Measurements from ENCODE around the gene PCDHGA11.
A peak's percentile ranks its signal among the peaks of the same experiment; 100 is the strongest.
"Not testable (repeated sequence)": the region's sequence is repeated elsewhere in the genome, so short reads cannot be mapped to it uniquely, and the experiment has no call there.

PCDHGA11 gene

GRCh38 chr5:141393267-141393666 is 27.6 kb upstream of the PCDHGA11 start:
- TF ChIP-seq, protein P1, sequence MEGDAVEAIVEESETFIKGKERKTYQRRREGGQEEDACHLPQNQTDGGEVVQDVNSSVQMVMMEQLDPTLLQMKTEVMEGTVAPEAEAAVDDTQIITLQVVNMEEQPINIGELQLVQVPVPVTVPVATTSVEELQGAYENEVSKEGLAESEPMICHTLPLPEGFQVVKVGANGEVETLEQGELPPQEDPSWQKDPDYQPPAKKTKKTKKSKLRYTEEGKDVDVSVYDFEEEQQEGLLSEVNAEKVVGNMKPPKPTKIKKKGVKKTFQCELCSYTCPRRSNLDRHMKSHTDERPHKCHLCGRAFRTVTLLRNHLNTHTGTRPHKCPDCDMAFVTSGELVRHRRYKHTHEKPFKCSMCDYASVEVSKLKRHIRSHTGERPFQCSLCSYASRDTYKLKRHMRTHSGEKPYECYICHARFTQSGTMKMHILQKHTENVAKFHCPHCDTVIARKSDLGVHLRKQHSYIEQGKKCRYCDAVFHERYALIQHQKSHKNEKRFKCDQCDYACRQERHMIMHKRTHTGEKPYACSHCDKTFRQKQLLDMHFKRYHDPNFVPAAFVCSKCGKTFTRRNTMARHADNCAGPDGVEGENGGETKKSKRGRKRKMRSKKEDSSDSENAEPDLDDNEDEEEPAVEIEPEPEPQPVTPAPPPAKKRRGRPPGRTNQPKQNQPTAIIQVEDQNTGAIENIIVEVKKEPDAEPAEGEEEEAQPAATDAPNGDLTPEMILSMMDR (IDR thresholded peaks at IDR 0.05; ENCODE audit: extremely low read depth, missing control alignments): no peak
- DNase-seq (ENCODE audit: low spot score): no peak

GRCh38 chr5:141394401-141395187 is 26.3 kb upstream of the PCDHGA11 start:
- DNase-seq (ENCODE audit: low spot score): not testable (repeated sequence)

DNA sequence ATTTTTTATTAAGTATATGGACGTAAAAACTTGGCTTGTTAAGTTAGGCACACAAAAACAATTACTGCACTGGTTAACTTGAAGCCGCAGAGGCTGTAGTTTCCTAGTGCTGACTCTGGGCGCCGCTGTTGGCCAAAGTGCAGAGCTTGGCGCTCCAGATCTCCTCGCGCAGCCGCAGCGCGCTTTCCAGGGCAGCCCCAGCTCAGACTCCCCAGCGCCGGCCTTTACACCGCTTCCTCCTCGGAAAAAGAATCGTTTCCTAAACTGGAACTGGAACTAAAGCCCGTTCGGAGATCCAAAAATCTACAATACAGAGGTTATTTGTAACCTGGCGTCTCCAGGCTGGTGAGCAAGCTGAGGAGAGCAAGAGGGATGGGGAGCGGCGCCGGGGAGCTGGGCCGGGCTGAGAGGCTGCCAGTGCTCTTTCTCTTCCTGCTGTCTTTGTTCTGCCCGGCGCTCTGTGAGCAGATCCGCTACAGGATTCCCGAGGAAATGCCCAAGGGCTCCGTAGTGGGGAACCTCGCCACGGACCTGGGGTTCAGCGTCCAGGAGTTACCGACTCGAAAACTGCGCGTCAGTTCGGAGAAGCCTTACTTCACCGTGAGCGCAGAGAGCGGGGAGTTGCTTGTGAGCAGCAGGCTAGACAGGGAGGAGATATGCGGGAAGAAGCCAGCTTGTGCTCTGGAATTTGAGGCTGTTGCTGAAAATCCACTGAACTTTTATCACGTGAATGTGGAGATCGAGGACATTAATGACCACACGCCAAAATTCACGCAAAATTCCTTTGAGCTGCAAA is 22.9 kb upstream of the PCDHGA11 start, which contains the start of gene PCDHGB5:
Gene PCDHGB5 (plus strand): TSS at position 192 of the 796 bp plus-strand sequence. CDS start 181 bp downstream, at position 373.
- DNase-seq (ENCODE audit: low spot score): peak; percentile 81
- TF ChIP-seq, protein P1 (IDR thresholded peaks at IDR 0.05; ENCODE audit: extremely low read depth, missing control alignments): peak; percentile 62

DNA sequence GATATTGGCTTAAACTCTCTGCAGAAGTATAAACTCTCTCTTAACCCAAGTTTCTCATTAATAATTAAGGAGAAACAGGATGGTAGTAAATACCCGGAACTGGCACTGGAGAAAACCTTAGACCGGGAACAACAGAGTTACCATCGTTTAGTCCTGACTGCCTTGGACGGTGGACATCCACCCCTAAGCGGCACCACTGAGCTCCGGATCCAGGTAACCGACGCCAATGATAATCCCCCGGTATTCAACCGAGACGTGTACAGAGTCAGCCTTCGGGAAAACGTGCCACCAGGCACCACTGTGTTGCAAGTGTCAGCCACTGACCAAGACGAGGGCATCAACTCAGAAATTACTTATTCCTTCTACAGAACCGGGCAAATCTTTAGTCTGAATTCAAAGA is 22.2 kb upstream of the PCDHGA11 start:
- TF ChIP-seq, protein P1 (IDR thresholded peaks at IDR 0.05; ENCODE audit: extremely low read depth, missing control alignments): no peak
- DNase-seq (ENCODE audit: low spot score): no peak

DNA sequence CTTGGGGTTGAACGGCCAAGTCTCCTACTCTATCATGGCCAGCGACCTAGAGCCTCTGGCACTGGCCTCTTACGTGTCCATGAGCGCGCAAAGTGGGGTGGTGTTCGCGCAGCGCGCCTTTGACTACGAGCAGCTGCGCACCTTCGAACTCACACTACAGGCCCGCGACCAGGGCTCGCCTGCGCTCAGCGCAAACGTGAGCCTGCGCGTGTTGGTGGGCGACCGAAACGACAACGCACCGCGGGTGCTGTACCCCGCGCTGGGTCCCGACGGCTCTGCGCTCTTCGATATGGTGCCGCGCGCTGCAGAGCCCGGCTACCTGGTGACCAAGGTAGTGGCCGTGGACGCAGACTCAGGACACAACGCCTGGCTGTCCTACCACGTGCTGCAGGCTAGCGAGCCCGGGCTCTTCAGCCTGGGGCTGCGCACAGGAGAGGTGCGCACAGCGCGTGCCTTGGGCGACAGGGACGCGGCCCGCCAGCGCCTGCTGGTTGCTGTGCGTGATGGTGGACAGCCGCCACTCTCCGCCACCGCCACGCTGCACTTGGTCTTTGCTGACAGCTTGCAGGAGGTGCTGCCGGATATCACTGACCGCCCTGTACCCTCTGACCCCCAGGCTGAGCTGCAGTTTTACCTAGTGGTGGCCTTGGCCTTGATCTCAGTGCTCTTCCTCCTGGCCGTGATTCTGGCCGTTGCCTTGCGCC is 21.1 kb upstream of the PCDHGA11 start:
- no peak for DNase-seq (ENCODE audit: low spot score)
- TF ChIP-seq, protein P1 (IDR thresholded peaks at IDR 0.05; ENCODE audit: extremely low read depth, missing control alignments): no peak

DNA sequence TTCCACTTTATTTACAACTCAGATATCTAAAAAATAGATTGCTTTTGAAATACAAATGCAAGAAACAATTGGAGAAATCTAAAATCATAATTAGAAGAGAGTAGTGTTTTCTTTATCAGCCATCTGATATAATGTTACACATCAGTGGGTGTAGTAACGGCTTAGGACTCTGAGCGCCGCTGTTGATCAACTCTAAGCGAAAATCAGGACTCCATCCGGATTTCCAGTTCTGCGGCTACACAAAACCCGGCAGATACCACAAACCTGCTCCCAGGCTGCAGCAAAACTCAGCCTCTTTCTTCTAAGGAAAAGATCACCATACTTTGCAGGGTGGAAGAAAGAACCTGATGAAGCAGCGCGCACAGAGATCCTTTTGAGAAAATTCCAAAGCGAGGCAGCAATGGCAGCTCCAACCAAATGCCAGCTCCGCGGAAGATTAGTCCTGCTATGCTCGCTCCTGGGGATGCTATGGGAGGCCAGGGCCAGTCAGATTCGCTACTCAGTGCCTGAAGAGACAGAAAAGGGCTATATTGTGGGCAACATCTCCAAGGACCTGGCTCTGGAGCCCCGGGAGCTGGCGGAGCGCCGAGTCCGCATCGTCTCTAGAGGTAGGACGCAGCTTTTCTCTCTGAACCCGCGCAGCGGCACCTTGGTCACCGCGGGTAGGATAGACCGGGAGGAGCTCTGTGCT is 18.2 kb upstream of the PCDHGA11 start, which contains the start of gene PCDHGA9:
Gene PCDHGA9 (plus strand): TSS at position 226 of the 691 bp plus-strand sequence. CDS start 175 bp downstream, at position 401.
- DNase-seq (ENCODE audit: low spot score): no peak
- TF ChIP-seq, protein P1 (IDR thresholded peaks at IDR 0.05; ENCODE audit: extremely low read depth, missing control alignments): no peak

DNA sequence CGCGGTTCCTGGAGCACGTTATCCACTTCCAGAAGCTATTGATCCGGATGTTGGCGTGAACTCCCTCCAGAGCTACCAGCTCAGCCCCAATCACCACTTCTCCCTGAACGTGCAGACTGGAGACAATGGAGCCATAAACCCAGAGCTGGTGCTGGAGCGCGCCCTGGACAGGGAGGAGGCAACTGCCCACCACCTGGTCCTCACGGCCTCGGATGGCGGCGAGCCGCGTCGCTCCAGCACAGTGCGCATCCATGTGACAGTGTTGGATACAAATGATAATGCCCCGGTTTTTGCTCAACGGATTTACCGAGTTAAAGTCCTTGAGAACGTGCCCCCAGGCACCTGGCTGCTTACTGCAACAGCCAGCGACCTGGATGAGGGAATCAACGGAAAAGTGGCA is 17.5 kb upstream of the PCDHGA11 start:
- no peak for DNase-seq (ENCODE audit: low spot score)
- TF ChIP-seq, protein P1 (IDR thresholded peaks at IDR 0.05; ENCODE audit: extremely low read depth, missing control alignments): no peak
